ENCODE results near the gene RTEL1.

The RTEL1 gene

DNA sequence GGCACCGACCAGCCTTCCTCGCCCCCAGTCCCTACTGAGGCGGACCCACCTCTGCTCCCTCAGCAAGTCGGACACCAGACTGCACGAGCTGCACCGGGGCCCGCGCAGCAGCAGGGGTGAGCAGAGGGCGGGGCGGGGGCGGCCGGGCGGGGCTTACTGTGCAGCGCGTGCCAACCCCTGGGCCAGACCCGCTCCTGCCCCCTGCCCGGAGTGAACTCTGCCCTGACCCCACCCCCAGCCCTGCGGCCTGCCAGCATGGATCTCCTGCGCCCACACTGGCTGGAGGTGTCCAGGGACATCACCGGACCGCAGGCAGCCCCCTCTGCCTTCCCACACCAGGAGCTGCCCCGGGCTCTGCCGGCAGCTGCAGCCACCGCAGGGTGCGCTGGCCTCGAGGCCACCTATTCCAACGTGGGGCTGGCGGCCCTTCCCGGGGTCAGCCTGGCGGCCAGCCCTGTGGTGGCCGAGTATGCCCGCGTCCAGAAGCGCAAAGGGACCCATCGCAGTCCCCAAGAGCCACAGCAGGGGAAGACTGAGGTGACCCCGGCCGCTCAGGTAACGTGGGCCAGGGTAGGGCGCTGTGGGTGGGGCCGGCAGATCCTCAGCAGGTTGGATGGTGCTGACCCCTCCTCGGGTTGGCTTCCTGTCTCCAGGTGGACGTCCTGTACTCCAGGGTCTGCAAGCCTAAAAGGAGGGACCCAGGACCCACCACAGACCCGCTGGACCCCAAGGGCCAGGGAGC is 80.0 kb downstream of the RTEL1 start:
- Histone ChIP-seq H3K9ac (no peak overlapping the region), H3K36me3 (ENCODE audit: control insufficient read depth, insufficient read depth, low read length) (no peaks in the 10 kb centered on the region), H3K27ac (no peak overlapping the region), H3K79me2 (peaks cover 7% of the 10 kb centered on the region), H3K27me3 (ENCODE audit: control insufficient read depth, insufficient read depth, low read length) (no peaks in the 10 kb centered on the region), H3K4me3 (ENCODE audit: low read depth, low read length) (no peak overlapping the region), H3K9me3 (ENCODE audit: control insufficient read depth, low read length) (no peaks in the 10 kb centered on the region), H2AFZ (no peak overlapping the region), H3K4me2 (ENCODE audit: low read length) (no peak overlapping the region), H3K4me1 (peaks cover 10% of the 10 kb centered on the region)
- TF ChIP-seq, protein P1, sequence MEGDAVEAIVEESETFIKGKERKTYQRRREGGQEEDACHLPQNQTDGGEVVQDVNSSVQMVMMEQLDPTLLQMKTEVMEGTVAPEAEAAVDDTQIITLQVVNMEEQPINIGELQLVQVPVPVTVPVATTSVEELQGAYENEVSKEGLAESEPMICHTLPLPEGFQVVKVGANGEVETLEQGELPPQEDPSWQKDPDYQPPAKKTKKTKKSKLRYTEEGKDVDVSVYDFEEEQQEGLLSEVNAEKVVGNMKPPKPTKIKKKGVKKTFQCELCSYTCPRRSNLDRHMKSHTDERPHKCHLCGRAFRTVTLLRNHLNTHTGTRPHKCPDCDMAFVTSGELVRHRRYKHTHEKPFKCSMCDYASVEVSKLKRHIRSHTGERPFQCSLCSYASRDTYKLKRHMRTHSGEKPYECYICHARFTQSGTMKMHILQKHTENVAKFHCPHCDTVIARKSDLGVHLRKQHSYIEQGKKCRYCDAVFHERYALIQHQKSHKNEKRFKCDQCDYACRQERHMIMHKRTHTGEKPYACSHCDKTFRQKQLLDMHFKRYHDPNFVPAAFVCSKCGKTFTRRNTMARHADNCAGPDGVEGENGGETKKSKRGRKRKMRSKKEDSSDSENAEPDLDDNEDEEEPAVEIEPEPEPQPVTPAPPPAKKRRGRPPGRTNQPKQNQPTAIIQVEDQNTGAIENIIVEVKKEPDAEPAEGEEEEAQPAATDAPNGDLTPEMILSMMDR (IDR thresholded peaks at IDR 0.05) = no peak

DNA sequence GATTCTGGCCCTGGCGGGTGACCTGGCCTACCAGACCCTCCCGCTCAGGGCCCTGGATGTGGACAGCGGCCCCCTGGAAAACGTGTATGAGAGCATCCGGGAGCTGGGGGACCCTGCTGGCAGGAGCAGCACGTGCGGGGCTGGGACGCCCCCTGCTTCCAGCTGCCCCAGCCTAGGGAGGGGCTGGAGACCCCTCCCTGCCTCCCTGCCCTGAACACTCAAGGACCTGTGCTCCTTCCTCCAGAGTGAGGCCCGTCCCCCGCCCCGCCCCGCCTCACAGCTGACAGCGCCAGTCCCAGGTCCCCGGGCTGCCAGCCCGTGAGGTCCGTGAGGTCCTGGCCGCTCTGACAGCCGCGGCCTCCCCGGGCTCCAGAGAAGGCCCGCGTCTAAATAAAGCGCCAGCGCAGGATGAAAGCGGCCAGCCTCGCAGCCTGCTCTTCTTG is 80.6 kb downstream of the RTEL1 start:
- Histone ChIP-seq H3K9me3 (ENCODE audit: control insufficient read depth, low read length) (no peaks in the 10 kb centered on the region), H3K4me1 (peaks cover 10% of the 10 kb centered on the region), H3K27ac (peak overlapping the region; percentile 82), H3K79me2 (peaks cover under 1% of the 10 kb centered on the region), H3K4me2 (ENCODE audit: low read length) (peak overlapping the region; percentile 98), H3K36me3 (ENCODE audit: control insufficient read depth, insufficient read depth, low read length) (no peaks in the 10 kb centered on the region), H3K27me3 (ENCODE audit: control insufficient read depth, insufficient read depth, low read length) (no peaks in the 10 kb centered on the region), H3K9ac (no peak overlapping the region), H3K4me3 (ENCODE audit: low read depth, low read length) (peak overlapping the region; percentile 66), H2AFZ (peak overlapping the region; percentile 90)
- TF ChIP-seq, protein P1 (IDR thresholded peaks at IDR 0.05) = no peak

DNA sequence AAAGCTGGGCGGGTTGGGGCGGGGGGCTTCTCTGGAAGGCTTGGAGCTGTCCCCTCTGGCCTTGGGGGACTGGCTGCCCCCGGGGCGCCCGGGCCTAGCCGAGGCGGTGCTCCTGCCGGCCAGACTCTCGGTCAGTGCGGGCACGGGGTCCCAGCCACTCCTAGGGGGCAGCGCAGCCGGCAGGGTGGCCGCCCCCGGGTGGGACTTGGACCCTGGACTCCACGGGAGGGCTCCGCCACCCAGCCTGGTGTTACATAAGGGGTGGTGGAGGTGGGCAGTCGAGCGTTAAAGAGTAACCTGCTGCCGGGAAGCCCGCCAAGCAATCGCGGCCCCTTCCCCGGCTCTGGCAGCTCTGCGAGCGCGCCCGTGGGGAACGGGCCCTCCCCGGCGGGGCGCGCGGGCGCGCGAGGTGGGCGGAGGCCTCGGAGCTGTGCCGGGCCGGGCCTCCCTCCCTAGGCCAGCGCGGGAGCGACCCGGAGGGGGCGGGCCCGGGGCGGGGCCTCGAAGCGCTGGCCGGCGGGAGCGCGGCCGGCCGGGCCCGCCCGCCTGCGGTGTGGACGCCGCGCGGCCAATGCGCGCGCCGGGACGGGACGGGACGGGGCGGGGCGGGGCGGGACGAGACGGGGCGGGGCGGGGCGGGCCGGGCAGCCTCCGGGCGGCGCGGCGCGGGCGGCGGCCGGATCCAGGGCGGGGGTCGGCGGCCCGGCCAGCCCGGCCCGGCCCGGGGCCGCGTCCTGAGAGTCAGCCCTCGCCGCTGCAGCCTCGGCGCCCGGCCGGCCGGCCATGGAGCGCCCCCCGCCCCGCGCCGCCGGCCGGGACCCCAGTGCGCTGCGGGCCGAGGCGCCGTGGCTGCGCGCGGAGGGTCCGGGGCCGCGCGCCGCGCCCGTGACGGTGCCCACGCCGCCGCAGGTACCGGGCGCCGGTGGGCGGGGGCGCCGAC is 81.3 kb downstream of the RTEL1 start, which contains the start of gene SLC2A4RG:
Gene SLC2A4RG (plus strand): TSS at position 647 of the 940 bp plus-strand sequence. CDS start 137 bp downstream, at position 784.
- TF ChIP-seq, protein P1 (IDR thresholded peaks at IDR 0.05) = no peak
- no peaks in the 10 kb centered on the region for H3K79me2 ChIP-seq
- no peaks in the 10 kb centered on the region for H3K27me3 ChIP-seq (ENCODE audit: control insufficient read depth, insufficient read depth, low read length)
- H3K9me3 ChIP-seq (ENCODE audit: control insufficient read depth, low read length) = no peaks in the 10 kb centered on the region
- H3K4me3 ChIP-seq (ENCODE audit: low read depth, low read length) = peak within 1 kb of the TSS; percentile 66
- H3K27ac ChIP-seq = peak within 1 kb of the TSS; percentile 82
- peaks cover 10% of the 10 kb centered on the region for H3K4me1 ChIP-seq
- H2AFZ ChIP-seq = peak within 1 kb of the TSS; percentile 90
- peak within 1 kb of the TSS; percentile 98 for H3K4me2 ChIP-seq (ENCODE audit: low read length)
- no peak within 1 kb of the TSS for H3K9ac ChIP-seq
- no peaks in the 10 kb centered on the region for H3K36me3 ChIP-seq (ENCODE audit: control insufficient read depth, insufficient read depth, low read length)

DNA sequence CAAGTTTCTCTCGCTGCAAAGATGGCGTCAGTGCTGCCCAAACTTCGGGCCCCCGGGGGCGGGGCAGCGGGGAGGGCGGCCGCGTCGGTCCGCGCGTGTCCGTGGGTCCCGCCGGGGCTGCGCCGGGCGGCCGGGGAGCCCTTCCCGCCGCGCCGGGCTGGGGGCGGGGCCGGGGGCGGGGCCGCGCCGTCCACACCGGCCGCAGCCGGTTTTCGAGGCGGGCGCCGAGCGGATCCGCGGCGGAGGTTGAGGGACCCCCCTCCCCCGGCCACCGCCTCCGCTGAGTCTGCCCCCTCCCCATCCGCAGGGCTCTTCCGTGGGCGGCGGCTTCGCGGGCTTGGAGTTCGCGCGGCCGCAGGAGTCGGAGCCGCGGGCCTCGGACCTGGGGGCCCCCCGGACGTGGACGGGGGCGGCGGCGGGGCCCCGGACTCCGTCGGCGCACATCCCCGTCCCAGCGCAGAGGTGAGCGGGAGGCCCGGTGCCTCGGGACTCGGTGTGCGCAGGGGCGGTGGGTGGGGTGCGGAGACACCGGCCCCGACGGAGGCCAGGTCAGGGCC is 82.0 kb downstream of the RTEL1 start:
- Histone ChIP-seq H3K4me2 (ENCODE audit: low read length) (peak overlapping the region; percentile 70), H3K36me3 (ENCODE audit: control insufficient read depth, insufficient read depth, low read length) (no peaks in the 10 kb centered on the region), H3K4me3 (ENCODE audit: low read depth, low read length) (peak overlapping the region; percentile 63), H3K4me1 (peaks cover 10% of the 10 kb centered on the region), H2AFZ (peak overlapping the region; percentile 57), H3K9me3 (ENCODE audit: control insufficient read depth, low read length) (no peaks in the 10 kb centered on the region), H3K27ac (peak overlapping the region; percentile 66), H3K79me2 (no peaks in the 10 kb centered on the region), H3K9ac (no peak overlapping the region), H3K27me3 (ENCODE audit: control insufficient read depth, insufficient read depth, low read length) (no peaks in the 10 kb centered on the region)
- TF ChIP-seq, protein P1 (IDR thresholded peaks at IDR 0.05) = no peak
